ENCODE data around the gene ANLN. TPM values are rescaled to one million over a fixed set of nuclear protein-coding genes. Genes with fewer than 3 reads are reported as not detected.
A peak's percentile ranks its signal among the peaks of the same experiment; 100 is the strongest.
"Not testable (repeated sequence)": the region's sequence is repeated elsewhere in the genome, so short reads cannot be mapped to it uniquely, and the experiment has no call there.

The ANLN gene
- polyA plus RNA-seq, 12 donors = 16.4 to 51.7 (median 32.2) TPM; not detected in 1

- not testable (repeated sequence) for DNase-seq
These were observed 11.1 kb upstream of the ANLN start for GRCh38 chr7:36378555-36378954.

DNA sequence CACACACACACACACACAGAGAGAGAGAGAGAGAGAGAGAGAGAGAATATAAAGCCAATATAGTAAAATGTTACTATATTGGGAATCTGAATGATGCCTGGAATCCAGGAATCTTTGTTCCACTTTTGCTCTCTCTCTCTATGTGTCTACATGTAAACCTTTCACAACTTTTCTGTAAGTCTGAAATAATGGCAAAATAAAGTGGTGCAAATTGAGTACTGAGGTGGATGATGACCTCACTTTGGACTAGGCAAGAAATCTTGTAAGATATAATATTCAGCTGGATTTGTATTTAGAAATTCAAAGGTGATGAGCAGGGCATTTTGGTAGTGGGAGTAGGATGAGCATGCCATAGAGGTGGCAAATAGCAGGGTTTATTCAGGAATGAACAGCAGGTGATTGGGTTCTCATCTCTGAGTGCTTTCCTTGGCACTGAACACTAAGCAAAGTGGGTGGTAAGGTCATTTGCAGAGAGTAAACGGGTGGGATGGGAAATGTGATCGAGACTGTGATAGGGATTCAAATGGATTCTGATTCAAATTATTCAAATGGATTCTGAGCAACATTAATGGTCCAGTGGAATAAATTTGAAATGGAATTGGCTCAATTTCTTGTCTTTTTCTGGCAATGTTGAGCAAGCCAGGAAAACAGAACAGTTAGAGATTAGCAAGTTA lies 9.7 kb upstream of the ANLN start:
- DNase-seq = no peak

DNA sequence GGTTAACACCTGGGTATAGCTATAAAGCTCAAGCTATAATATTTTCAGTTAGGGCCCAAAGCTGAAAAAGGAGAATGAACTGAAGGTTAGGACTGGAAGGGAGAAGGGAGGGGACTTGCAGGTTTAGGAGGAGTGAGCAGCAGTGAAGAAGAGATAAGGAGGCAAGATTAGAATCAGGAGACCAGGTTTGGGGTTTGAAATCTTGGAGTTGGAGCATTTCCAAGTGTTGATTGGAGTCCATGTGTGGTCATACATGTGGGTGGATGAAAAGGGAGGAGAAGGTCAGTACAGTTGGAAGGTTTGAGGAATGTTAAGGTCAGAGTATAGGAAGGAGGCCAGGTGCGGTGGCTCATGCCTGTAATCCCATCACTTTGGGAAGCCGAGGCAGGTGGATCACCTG lies 8.6 kb upstream of the ANLN start:
- DNase-seq = no peak

DNA sequence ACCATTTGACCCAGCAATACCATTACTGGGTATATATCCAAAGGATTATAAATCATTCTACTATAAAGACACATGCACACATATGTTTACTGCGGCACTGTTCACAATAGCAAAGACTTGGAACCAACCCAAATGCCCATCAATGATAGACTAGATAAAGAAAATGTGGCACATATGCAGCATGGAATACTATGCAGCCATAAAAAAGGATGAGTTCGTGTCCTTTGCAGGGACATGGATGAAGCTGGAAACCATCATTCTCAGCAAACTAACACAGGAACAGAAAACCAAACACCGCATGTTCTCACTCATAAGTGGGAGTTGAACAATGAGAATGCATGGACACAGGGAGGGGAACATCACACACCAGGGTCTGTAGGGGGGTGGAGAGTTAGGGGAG lies 6.4 kb upstream of the ANLN start:
- not testable (repeated sequence) for DNase-seq

- not testable (repeated sequence) for DNase-seq
These were observed 4.0 kb upstream of the ANLN start for GRCh38 chr7:36385646-36386045.

DNA sequence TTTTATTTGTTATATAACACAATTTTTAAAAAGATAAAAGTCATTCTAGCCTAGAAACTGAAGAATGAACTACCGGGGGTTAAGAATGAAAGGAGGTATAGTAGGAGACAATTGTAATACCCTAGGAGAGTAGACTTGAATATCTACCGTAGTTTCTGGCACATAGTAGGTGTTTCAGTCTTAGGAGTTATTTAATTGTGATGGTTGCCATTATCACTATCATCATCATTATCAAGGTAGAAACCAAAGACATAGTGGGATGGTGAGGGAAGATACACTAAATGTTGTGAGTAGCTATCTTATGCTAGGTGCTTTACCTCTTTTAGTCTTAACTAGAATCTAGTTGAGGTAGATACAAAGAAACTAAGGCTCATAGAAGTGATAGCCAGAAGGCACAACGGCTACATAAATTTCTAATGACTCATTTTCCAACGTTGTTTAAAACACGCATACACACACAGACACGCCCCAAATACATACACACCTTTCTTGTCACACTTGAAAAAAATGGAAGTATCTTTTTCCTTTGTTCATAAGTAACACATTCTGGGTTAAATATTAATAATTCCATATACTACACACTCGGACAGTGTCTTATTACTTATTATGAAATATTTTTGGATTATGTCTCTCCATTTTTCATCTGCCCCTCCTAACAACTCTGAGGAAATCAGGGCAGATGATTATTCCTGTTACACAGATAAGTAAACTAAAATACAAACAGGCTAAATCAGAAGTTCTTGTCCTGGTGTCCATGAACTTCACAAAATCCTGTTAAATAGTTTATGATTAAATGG lies 2.0 kb upstream of the ANLN start:
- DNase-seq = no peak

DNA sequence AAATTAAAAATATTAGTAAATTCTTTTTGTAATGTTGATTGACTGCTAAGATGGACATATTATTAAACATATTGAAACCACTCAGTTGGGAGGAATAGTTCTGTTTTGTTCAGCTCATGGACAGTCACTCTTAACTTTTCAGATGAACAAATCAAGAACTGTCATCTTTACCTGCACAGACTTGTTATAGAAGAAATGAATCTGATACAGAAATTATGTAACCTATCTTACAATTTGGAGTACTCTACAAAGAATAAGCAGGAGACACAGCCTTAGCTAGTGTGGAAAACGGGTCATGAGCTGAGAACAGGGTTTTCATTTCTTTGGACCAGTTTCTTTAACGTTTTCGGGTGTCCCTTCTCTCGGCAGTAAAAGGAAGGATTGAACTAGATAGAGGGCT lies 1.2 kb upstream of the ANLN start:
- no peak for DNase-seq

DNA sequence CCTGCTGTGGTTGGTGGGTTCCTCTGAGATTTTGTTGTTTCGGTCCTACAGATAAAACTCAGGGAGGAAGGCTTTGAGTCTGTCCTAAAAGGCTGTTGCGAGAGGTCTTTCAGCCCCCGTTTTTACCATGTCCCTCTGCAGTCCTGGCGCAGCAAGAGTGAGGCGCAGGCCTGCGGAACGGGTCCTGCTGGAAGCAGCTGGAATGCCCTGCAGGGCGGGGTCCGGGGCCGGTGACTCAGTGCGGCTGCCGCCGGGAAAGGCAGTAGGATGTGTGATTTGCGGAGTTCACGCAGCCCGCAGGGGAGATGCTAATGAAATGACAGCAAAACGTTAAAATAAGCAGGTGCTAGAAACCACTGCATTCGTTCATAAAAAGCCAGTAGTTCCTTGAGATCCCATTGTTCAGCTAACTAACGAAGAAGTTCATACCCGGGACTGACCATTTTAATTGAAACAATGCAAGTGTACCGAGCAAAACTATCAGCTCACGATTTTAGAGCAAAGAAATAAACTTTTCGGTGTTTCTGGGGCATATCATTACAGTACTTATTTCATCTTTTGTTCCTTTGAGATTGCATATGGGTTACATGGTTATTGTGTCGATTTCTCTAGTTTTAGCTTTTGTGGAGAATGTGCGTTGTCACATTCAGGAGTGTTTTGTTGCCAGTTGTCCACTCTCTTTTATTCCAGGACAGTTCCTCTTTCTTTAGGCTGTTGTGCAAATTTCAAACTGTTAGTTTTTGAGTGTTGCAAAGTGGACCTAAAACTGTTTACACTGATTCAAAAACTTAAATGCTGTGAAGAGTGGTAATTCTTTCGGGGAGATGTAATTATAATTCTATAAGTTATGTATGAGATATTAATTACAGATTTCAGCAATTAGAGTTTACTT lies 783 bp downstream of the ANLN start:
- DNase-seq = peak; percentile 60

DNA sequence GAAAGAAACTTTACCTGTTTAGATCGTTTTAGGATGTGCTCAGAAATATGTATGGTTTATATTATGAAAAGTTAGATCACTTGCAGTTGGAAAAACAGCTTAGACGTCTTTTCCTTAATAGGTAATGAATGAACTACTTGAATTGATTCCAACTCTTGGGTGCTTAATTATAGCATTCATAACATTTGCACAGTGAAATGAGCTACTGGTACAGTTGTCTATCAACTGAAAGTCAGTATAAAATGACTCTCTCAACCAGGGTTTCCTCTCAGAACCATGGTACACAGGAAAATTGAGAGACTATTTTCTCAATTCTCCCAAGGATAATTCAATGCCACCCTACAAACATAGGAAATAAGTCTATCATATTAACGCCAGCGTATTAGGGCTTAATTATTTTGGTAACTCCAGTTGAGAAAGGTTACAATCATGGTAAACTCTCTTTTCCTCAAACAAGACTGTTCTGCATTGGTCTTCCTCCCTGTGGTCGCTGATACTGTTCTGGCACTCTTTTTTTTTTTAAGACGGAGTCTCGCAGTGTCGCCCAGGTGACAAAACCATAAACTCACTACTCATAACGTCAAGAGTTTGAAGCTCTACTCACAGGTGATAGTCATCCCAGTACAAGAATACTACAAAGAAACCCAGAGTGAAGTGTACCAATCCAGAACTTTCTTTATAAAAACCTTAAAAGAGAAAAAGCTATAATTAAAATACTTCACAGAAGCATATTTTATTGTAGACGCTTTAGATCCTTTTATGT lies 2.0 kb downstream of the ANLN start:
- DNase-seq = no peak

- DNase-seq = no peak
These were observed 4.2 kb downstream of the ANLN start for GRCh38 chr7:36393826-36394225.

GRCh38 chr7:36395171-36395894 lies 5.7 kb downstream of the ANLN start:
- no peak for DNase-seq

DNA sequence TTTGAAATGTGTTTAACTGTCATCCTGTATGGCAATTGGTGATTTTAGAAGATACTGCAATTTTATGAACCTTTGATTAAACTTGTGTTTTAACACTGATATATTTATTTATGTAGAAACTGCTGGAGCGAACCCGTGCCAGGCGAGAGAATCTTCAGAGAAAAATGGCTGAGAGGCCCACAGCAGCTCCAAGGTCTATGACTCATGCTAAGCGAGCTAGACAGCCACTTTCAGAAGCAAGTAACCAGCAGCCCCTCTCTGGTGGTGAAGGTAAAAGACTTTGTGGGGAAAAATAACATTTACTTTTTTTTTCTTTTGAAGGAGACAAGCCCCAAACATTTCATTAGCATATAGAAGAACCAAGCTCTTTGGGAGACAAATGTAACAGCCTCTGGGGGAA lies 6.5 kb downstream of the ANLN start:
- DNase-seq = no peak

- no peak for DNase-seq
These were observed 10.4 kb downstream of the ANLN start for GRCh38 chr7:36400036-36400435.

GRCh38 chr7:36400606-36401005 lies 10.9 kb downstream of the ANLN start:
- DNase-seq = no peak

DNA sequence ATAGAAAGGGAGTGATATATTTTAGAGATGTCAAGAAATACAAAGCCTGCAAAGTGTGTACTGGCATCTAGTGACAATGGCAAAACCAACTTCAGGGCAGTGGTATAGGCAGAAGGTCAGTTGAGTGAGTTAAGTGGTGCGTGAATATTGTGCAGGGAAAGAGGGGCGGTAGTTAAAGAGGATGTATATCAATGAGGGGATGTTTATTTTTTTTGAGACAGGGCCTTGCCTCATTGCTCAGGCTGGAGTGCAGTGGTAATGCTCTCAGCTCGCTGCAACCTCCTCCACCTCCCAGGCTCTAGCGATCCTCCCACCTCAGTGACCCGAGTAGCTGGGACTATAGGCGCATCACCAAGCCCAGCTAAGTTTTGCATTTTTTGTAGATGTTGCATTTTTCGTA lies 13.8 kb downstream of the ANLN start:
- no peak for DNase-seq

GRCh38 chr7:36404639-36405408 lies 15.2 kb downstream of the ANLN start:
- DNase-seq = no peak

- no peak for DNase-seq
These were observed 15.7 kb downstream of the ANLN start for GRCh38 chr7:36405409-36405803.

DNA sequence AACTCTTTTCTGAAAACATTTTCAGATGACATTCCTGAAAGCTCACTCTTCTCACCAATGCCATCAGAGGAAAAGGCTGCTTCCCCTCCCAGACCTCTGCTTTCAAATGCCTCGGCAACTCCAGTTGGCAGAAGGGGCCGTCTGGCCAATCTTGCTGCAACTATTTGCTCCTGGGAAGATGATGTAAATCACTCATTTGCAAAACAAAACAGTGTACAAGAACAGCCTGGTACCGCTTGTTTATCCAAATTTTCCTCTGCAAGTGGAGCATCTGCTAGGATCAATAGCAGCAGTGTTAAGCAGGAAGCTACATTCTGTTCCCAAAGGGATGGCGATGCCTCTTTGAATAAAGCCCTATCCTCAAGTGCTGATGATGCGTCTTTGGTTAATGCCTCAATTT lies 16.5 kb downstream of the ANLN start:
- no peak for DNase-seq

GRCh38 chr7:36407636-36408550 lies 18.2 kb downstream of the ANLN start:
- DNase-seq = no peak

All from muscle of arm (tissue), 12 donors.